OCI-LY1 (cell line): Measurements from ENCODE around the gene C1orf105.

Source experiments
- H2AFZ ChIP-seq: fragments of 200-600 bp; sonication (generic), shearing (Covaris generic); 2 replicates; pipeline ENCODE4 v1.6.0; 2014; ENCODE audit warnings: antibody characterized with exemption, mild to moderate bottlenecking, low read length
- H3F3A ChIP-seq: fragments of 200-600 bp; sonication (generic), shearing (Covaris generic); 2 replicates; pipeline ENCODE4 v1.6.0; 2014; ENCODE audit warnings: mild to moderate bottlenecking, antibody characterized with exemption, low read length, moderate library complexity; ENCODE audit not compliant: insufficient read depth
- H3K27ac ChIP-seq: fragments of 200-600 bp; sonication (generic); 2 replicates; pipeline ENCODE4 v1.5.1; 2014; ENCODE audit warnings: low read length, mixed run types, mild to moderate bottlenecking, low read depth; ENCODE audit not compliant: poor library complexity, severe bottlenecking
- H3K27me3 ChIP-seq: fragments of 200-600 bp; sonication (generic); 2 replicates; pipeline ENCODE4 v1.6.0; 2014; ENCODE audit warnings: antibody characterized with exemption, mild to moderate bottlenecking, low read length, moderate library complexity; ENCODE audit not compliant: insufficient read depth
- H3K36me3 ChIP-seq: fragments of 200-600 bp; sonication (generic); 2 replicates; pipeline ENCODE4 v1.6.1; 2014; ENCODE audit warnings: mild to moderate bottlenecking, antibody characterized with exemption, low read length, moderate library complexity, mixed read lengths; ENCODE audit not compliant: insufficient read depth
- H3K4me1 ChIP-seq: fragments of 200-600 bp; sonication (generic); 2 replicates; pipeline ENCODE4 v1.5.1; 2014; ENCODE audit warnings: mild to moderate bottlenecking, low read length, moderate library complexity; ENCODE audit not compliant: insufficient read depth, severe bottlenecking
- H3K4me2 ChIP-seq: fragments of 200-600 bp; sonication (generic), shearing (Covaris generic); 2 replicates; pipeline ENCODE4 v1.6.1; 2014; ENCODE audit warnings: low read length
- H3K4me3 ChIP-seq: fragments of 200-600 bp; sonication (generic); 2 replicates; pipeline ENCODE4 v1.5.1; 2014; ENCODE audit warnings: low read length, low read depth, mild to moderate bottlenecking, mixed read lengths; ENCODE audit not compliant: poor library complexity, severe bottlenecking
- H3K79me2 ChIP-seq: fragments of 200-600 bp; shearing (Covaris generic); 2 replicates; pipeline ENCODE4 v1.6.1; 2016; ENCODE audit warnings: mixed run types, low read length, mixed read lengths; ENCODE audit not compliant: insufficient read depth
- H3K9ac ChIP-seq: fragments of 200-600 bp; sonication (generic), shearing (Covaris generic); 2 replicates; pipeline ENCODE4 v1.6.1; 2014; ENCODE audit warnings: mild to moderate bottlenecking, low read length, mixed read lengths
- H3K9me2 ChIP-seq: fragments of 200-600 bp; sonication (generic), shearing (Covaris generic); 2 replicates; pipeline ENCODE4 v1.6.1; 2014; ENCODE audit warnings: low read depth, mild to moderate bottlenecking, low read length, mixed read lengths
- H3K9me3 ChIP-seq: fragments of 200-600 bp; shearing (Covaris generic); 2 replicates; pipeline ENCODE4 v1.6.1; 2014; ENCODE audit warnings: low read length, mixed read lengths
- H4K20me1 ChIP-seq: fragments of 200-600 bp; sonication (generic), shearing (Covaris generic); 2 replicates; pipeline ENCODE4 v1.6.0; 2016; ENCODE audit warnings: mild to moderate bottlenecking, low read length; ENCODE audit not compliant: insufficient read depth
- EZH2 ChIP-seq: fragments of 200-600 bp; sonication (generic), shearing (Covaris generic); IDR thresholded peaks from 2 replicates; pipeline ENCODE4 v1.8.0; 2017; ENCODE audit warnings: borderline replicate concordance, mixed run types, mild to moderate bottlenecking, antibody characterized with exemption, low read length, moderate library complexity, mixed read lengths
- TF ChIP-seq, protein P1 (sequence below): fragments of 200-600 bp; sonication (generic), shearing (Covaris generic); IDR thresholded peaks from 2 replicates; pipeline ENCODE4 v1.5.1; 2017; ENCODE audit warnings: mild to moderate bottlenecking, antibody characterized with exemption, low read length, moderate library complexity, mixed read lengths

C1orf105 gene

DNA sequence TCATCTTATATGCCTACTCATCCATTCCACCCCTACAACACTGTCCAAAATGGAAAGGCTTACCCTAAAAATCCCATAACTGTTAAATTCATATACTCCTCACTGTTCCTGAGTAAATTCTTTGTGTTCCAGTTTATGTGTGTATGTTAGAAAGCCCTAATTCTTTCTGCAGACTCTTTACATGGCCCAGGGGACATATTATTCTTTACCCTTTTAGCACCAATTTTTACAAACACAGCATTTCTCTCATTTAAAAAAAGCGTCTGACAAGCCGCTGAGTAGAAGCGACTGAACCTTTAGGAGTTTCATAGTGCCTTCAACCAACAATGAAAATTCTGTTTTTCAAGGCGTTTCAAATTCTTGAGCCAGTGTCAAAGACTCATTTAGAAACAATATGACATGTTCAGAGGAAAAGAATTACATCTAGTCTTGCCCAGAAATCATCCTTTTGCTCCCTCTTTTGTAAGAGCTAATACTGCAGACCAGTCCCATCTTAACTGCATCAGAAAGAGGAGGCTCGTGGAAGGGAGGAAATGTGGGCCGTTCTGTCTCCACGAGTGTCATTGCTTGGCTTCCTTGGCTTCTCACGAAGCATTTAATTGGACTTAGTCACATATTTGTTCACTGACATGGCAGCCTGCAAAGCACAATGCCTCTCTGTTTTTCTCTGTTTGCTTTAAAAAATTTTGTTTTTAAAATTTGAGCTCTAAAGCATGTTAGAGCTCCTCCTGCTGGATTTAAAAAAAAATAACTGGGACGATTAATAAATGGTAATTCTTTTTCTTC, 21.3 kb upstream of the C1orf105 start:
- Histone ChIP-seq H3K36me3 (no peaks in the 10 kb centered on the region), H2AFZ (peak overlapping the region; percentile 61), H4K20me1 (no peaks in the 10 kb centered on the region), H3K79me2 (no peaks in the 10 kb centered on the region), H3K9ac (peak overlapping the region; percentile 19; the same call in 1 of the 2 replicates), H3F3A (no peaks in the 10 kb centered on the region), H3K4me2 (peak overlapping the region; percentile 59), H3K9me3 (no peaks in the 10 kb centered on the region), H3K4me1 (peaks cover 29% of the 10 kb centered on the region), H3K27ac (peak overlapping the region; percentile 24), H3K27me3 (no peaks in the 10 kb centered on the region), H3K4me3 (peak overlapping the region; percentile 38), H3K9me2 (no peaks in the 10 kb centered on the region)
- no peak for TF ChIP-seq EZH2
- TF ChIP-seq, protein P1, sequence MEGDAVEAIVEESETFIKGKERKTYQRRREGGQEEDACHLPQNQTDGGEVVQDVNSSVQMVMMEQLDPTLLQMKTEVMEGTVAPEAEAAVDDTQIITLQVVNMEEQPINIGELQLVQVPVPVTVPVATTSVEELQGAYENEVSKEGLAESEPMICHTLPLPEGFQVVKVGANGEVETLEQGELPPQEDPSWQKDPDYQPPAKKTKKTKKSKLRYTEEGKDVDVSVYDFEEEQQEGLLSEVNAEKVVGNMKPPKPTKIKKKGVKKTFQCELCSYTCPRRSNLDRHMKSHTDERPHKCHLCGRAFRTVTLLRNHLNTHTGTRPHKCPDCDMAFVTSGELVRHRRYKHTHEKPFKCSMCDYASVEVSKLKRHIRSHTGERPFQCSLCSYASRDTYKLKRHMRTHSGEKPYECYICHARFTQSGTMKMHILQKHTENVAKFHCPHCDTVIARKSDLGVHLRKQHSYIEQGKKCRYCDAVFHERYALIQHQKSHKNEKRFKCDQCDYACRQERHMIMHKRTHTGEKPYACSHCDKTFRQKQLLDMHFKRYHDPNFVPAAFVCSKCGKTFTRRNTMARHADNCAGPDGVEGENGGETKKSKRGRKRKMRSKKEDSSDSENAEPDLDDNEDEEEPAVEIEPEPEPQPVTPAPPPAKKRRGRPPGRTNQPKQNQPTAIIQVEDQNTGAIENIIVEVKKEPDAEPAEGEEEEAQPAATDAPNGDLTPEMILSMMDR, result peak; percentile 76

DNA sequence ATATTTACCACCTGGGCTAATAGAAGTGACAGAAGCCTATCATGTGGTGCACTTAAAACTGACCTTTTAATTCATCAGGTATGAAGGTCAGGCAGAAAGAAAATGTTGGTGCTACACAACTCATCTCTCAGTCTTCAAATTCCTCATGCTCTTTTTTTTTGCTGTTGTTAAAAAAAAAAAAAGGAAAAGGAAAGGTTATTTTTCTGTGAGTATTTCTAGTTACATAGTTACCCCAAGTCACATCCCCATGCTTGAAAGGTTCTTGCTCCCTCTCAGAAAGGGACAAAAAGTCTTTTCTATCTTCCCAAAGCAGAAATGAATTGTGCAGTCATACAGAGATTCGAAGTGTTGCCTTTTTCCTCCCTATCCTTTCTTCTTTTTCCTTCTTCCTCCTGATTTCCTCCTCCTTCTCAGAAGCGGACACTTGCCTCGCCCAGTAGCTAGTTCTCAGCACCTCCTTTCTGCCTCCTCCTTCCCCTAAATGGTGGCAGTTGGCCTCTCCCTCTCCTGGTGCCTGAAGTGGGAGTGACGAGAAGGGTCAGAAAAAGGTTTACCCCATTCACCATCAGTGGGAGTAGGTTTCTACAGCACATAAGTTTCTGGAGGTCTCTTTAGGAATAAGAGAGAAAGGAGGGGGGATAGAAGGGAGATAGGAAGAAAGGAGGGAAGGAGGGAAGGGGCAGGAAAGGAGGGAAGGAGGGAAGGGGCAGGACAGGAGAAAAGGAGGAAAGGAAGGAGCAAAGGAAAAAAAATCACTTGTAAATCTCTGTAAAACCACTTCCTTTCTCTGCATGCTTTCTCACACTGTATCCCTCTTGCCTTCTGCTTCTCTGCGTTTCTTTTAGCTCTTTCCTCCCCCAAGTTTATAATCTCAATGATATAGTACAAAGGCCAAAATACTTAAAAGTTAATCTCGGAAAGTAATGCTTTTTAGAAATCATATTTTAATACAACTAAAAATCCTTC, 20.4 kb upstream of the C1orf105 start:
- Histone ChIP-seq H3K27ac (no peak overlapping the region), H3K9ac (no peak overlapping the region), H3K4me3 (no peak overlapping the region)

DNA sequence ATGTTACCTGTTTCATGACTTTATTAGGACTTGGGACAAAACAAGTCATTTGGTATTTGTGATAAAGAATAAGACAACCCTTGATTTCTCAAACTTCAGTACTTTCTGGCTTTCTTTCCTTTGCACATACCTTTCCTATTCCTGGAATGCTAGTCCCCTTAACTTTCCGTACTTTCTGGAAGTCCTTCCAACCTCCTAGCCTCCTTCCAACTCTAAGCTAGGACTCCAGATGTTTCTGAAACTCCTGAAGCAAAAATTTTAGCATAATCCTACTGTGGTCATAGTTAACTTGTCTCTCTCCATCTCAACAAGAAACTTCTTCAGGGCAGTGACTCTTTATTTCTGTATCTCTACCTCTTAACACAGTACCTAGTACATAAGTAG, 19.8 kb upstream of the C1orf105 start:
- Histone ChIP-seq H3K27me3 (no peaks in the 10 kb centered on the region), H2AFZ (no peak overlapping the region), H4K20me1 (no peaks in the 10 kb centered on the region), H3K9me2 (no peaks in the 10 kb centered on the region), H3K27ac (no peak overlapping the region), H3K4me1 (peaks cover 20% of the 10 kb centered on the region), H3K36me3 (no peaks in the 10 kb centered on the region), H3F3A (no peaks in the 10 kb centered on the region), H3K4me2 (no peak overlapping the region), H3K79me2 (no peaks in the 10 kb centered on the region), H3K9me3 (no peaks in the 10 kb centered on the region), H3K9ac (no peak overlapping the region), H3K4me3 (no peak overlapping the region)
- no peak for TF ChIP-seq EZH2
- TF ChIP-seq, protein P1, result no peak

More for the DNA sequence above, 20.4 kb upstream of the C1orf105 start:
- Histone ChIP-seq H4K20me1 (no peaks in the 10 kb centered on the region), H3F3A (no peaks in the 10 kb centered on the region), H3K4me2 (no peak overlapping the region), H3K9me2 (no peaks in the 10 kb centered on the region), H3K27me3 (no peaks in the 10 kb centered on the region), H3K4me1 (peaks cover 20% of the 10 kb centered on the region), H3K79me2 (no peaks in the 10 kb centered on the region), H3K36me3 (no peaks in the 10 kb centered on the region), H2AFZ (no peak overlapping the region), H3K9me3 (no peaks in the 10 kb centered on the region)
- TF ChIP-seq, protein P1, result no peak
- no peak for TF ChIP-seq EZH2
